Stimulated activated CD8-positive, alpha-beta memory T cell treated with anti-CD3 and anti-CD28 coated beads, Interleukin-7, amount 100 ng/mL, for 24 hours (primary cell): ENCODE results near the gene HCRTR1.

Experiments
- DNase-seq: peaks from one replicate; pipeline ENCODE4 v3.0.0-alpha.2; 2020; ENCODE audit warnings: low read depth

HCRTR1 gene

DNA sequence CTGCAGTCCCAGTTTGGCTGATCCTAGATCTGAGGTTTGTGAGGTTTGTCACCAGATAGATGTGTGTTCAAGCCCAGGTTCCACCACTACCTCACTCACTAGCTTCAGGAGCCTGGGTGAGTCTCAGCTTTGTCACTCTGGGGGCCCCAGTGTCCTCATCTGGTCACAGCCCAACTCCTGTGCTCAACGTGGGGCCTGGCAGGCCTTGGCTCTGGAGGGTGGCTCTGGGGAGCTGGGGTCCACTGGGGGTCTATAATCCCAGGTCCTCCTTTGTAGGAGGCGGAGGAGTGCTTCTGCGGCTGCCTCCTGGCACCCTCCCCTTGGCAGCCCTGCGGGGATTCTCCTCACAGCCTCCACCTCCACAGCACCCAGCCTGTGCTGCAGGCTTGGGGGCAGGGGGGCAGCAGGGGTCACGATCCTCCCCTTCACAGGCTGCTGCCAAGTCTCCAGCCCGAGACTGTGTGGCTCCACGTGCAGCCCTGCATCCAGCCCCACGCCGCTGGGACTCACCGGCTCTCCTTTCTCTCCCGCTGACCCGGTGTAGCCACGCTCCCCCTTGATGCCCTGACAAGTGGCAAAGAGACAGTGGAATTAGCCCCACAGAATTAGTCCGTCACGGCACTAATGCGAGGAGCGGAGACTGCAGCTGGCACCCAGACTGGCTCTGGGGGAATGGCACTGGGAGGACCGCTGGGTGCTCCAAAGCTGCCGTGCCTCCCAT is 49.7 kb downstream of the HCRTR1 start:
- no peak for DNase-seq

DNA sequence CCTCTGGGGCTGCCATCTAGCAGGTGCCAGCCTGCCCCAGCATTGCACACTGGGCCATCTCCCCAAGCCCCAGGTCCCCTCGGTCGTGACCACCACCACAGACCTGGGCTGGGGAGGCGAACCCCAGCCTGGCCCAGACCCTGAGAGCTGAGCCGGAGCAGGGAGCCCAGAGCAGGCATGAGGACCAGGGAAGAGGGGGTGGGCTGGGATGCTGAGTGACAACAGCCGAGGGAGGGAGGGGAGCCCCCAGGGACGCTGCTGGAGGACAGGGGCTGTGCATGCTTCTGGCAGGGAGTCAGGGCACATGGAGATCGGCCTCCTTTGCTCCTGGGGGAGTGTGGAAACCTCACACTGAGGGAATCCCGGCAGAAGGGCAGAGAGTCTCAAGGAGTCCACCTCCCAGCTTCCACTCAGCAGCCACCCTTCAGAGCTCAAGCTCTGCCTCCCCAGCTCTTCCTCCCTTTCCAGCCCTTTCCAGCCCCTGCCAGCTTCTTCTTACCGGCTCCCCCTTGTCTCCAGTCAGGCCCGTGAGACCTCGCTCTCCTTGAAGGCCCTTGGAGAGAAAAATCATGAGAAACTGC is 50.9 kb downstream of the HCRTR1 start:
- DNase-seq = no peak

DNA sequence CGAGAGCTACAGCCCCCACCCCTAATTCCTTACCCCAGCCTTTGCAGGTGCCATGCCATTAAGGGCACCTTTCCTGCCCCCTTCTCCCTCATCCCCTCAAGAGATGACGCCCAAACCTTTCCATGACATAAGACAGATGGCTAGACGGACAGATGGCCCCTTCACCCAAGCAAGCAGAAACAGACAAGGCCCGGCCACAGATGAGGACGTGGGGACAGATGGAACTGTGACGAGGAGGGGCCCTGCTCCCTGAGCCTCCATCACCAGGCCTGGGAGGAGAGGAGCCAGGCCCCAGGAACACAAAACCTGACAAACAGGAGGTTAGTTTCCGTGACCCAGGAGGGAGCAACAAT is 51.9 kb downstream of the HCRTR1 start:
- no peak for DNase-seq

DNA sequence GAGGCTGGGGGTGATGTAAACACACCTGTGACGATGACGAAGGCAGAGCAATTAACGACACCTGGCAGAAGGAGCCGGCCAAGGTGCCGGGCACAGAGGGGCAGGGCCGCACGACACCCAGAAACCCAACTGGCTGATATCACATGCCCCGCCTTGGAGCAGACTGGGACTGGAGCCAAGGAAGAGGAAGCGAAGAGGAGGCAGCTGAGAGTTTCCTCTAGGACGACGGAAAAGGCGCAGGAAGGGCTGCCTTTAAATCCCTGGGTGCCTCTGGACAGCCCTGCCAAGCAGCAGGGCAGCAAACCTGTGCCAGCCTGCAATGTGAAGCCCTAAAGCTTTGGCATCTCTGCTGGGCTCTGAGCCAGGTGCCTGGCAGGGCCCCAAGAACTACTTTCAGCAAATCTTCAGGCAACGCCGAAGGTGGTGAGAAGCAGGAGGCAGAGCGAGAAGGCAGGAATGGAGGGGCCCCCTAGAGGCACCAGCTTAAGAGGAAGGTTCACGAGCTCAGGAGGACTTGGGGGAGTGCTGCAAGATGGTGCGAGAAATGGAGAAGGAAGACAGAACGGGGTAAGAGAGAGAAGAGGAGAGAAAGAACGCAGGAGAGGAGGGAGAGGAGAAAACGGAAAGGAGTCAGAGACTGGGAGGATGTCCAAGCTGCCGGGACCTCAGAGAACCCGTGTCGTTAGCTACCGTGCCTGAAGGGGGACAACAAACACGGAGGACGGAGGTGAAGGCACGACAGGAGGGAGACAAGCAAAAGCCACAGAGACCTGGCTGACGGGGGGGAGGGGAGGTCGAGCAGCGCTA is 52.5 kb downstream of the HCRTR1 start:
- DNase-seq = no peak

DNA sequence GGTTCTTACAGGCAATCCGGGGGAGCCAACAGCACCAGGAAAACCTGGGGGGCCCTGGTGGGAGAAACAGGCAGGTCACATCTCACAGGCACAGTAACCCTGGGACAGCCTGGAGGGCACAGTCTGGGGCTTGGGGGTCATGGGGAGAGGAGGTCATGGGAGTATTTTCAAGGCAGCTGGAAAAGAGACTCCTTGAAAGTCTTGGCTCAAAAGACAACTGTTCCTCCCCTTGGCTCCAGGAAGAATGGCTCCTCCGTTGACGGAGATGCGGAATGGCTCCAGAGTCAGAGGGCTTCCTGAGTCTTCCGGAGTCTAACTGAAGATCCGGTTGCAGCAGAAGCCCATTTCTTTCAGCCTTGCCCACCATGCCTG is 53.1 kb downstream of the HCRTR1 start:
- no peak for DNase-seq

DNA sequence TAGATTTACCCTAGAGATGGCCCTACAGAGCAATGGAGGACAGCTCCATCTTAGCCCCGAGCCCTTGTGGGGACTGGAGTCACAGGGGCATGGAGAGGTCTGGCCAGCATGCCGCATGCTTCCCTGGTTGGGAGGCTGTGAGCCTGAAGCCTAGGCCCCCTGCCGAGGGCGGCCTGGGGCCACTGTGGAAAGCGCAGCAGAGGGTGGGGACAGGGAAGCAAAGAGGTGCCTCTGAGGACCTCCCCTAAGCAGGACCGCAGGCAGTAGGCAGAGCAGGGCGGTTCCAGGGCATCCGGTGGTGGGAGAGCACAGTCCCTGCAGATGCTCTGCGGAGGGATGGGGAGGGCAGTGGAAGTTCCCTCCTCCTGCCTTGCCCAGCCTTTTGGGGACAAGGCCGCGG is 53.7 kb downstream of the HCRTR1 start:
- no peak for DNase-seq

DNA sequence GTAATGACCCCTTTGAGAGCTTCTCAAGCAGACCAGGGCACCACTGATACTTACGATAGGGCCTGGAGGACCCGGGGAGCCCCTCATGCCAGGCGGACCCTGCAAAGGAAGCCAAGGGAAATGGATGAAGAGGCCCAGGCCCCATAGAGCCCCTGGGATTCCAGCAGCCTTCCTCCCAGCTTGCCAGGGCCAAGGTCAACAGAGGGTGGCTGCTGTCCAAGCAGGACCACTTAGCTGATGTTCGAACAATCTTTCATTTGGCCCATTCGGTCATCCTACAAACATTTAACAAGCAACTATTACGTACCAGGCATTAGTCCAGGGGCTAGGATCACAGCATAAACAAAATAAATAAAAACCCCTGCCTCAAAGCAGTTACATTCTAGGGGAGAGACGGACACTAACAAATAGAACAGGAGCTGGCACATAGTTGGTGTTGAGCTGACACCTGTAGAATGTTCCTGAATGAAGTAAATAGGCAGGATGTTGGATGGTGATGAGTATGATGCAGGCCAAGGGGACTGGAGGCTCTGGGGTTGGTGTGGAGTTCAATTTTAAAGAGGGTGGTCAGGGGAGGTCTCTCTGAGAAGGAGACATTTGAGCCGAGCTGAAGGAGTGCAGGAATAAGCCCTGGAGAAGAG is 54.2 kb downstream of the HCRTR1 start:
- no peak for DNase-seq

DNA sequence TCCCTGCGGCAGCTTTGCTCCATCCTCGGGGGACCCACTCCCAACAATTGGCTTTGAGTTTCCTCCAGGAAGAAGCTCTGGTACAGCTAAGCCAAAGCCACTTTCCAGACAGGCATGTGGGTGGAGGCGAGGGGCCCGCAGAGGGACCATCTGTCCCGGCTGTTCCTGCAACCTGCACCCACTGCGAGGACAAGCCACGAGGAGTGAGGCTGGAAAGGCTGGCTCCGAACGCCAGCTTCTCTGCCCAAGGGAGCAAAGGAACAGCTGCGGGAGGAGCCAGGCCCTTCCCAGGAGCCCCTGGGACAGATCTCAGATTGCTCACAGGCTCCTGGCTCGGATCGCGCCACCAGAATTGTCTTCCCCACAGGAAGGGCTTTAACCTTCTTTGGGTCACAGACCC is 55.5 kb downstream of the HCRTR1 start:
- no peak for DNase-seq

DNA sequence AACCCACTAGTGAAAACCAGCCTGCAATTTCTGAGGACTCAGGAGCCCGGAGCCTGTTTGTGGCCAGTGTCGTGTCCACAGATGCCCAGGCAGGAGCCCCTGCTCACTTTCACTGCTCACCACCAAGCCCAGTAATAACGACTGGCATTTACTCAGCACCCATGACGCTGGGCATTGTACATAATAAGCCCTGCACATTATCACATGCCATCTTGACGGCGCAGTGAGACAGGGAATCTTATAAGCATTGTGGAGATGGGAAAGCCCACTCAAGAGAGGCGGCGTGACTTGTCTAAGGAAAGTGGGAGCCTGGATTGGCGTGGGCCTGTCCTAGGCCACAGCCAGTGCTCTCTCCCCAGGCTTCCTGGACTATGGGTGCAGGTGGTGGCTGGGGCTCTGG is 55.9 kb downstream of the HCRTR1 start:
- no peak for DNase-seq

DNA sequence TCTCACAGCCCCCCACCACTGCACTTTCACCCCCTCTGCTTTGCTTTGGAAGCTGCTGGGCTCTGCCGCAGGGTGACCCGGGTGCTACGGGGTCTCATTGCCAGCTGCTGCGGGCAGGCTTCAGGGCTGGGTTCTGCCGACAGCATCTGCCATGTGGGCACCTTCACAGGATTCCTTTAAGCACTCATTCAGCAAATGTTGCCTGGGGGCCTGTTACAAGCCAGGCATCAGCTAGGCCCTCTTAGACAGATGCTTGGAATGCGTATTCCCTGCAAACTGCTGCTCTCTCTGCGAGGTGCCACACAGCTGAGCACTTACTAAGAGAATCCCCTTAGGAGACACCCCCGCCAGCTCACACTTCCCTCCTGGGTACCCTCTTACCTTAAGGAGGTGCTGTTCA is 57.1 kb downstream of the HCRTR1 start:
- no peak for DNase-seq

DNA sequence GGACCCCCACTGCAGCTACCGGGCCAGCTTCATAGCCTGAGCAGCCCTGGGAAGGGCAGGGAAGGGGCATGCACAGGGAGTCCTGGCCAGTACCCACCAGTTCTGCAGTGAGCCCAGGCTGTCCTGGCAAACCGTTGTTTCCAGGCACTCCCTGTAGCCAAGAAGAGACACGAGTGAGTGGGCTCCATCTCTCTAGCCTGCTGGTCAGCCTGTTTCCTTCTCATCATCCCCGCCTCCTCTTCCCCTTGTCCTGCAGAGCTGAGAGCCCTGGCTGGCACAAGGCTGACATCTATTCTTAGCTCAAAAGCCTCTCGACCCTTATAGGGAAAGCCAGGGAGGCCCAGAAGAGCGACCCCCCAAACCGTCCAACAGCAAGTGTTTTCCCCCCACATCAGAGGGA is 57.7 kb downstream of the HCRTR1 start:
- DNase-seq = no peak

DNA sequence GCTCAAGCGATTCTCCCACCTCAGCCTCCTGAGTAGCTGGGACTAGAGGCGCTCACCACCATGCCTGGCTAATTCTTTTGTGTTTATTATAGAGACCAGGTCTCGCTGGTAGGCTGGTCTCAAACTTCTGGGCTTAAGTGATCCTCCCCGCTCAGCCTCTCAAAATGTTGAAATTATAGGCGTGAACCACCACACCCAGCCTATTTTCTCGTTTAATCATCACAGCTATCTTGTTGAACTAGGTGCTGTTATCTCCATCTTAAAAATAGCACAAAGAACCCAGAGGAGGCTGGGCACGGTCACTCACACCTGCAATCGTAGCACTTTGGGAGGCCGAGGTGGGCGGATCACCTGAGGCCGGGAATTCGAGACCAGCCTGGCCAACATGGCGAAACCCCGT is 58.3 kb downstream of the HCRTR1 start:
- no peak for DNase-seq
